NCI-H1417 treated with DMSO at 0.1 percent for 48 hours (cell line): Measurements from ENCODE around the gene SLC12A9.
"Not testable (repeated sequence)": the region's sequence is repeated elsewhere in the genome, so short reads cannot be mapped to it uniquely, and the experiment has no call there.

Source experiments
- DNase-seq: peaks from one replicate; lab custom pipeline; 2025; lab: John Stamatoyannopoulos, UW

Gene SLC12A9, protein sequence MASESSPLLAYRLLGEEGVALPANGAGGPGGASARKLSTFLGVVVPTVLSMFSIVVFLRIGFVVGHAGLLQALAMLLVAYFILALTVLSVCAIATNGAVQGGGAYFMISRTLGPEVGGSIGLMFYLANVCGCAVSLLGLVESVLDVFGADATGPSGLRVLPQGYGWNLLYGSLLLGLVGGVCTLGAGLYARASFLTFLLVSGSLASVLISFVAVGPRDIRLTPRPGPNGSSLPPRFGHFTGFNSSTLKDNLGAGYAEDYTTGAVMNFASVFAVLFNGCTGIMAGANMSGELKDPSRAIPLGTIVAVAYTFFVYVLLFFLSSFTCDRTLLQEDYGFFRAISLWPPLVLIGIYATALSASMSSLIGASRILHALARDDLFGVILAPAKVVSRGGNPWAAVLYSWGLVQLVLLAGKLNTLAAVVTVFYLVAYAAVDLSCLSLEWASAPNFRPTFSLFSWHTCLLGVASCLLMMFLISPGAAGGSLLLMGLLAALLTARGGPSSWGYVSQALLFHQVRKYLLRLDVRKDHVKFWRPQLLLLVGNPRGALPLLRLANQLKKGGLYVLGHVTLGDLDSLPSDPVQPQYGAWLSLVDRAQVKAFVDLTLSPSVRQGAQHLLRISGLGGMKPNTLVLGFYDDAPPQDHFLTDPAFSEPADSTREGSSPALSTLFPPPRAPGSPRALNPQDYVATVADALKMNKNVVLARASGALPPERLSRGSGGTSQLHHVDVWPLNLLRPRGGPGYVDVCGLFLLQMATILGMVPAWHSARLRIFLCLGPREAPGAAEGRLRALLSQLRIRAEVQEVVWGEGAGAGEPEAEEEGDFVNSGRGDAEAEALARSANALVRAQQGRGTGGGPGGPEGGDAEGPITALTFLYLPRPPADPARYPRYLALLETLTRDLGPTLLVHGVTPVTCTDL

DNA sequence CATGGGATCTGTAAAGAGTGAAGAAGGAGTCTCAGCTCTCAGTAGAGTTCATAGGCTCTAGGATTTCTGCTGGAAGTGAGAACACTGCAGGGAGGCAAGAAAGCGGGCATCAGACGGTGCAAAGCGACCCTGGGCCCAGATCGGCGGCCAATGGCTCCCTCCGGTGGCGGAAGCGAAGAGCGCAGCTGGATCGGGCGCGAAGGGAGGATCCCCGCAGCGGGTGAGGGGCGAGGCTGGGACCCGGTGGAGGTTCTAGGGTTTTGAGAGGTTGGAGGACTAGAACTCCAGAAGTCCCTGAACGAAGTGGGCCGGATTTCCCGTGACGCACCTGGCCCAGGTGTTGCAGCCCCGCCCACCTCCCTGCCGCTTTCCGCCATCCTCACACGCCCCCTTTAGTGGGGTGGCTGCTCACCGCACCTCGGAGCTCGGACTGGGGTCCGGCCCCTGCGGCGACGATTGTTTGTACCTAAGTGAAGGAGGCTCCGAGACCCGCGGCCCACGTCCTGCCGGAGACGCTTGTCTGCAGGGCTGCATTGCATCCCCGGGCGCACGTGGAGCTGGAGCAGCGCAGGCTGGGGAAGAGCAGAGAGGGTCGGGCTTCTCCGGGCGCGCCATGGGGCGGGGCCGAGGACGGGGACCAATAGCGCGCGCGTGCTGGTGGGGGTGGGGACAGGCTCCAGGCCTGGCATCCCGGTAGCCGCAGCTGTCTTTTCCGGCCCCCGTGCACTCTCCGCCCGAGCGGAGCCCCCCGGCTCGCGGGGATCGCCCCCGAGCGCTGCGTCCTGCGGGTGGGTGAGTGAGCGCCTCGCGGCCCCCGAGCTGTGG, at the start of gene SLC12A9:
Gene SLC12A9 (plus strand): TSS at position 666 of the 825 bp plus-strand sequence. CDS start 1,485 bp downstream, outside the sequence.
- DNase-seq, result peak; percentile 73

DNA sequence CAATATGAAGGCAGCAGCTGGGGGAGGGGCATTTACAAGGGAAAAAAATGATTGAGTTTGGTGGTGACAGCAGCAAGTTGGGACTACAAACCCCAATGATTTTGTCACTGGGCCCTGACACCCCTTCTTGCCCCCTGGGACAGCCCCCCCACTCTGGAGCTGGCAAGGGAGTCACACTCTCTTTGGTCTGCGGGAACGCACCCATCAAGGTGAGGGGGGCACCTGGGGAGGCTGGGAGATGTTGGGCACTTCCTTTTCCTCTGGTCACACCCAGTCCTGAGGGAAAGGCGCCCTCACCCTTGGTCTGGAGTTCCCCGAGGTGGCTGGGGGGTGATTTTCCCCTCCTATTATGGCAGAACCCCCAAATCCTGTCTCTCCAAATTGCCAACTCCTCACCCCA, 49.6 kb upstream of the SLC12A9 start:
- no peak for DNase-seq

GRCh38 chr7:100803398-100804161, 48.9 kb upstream of the SLC12A9 start:
- no peak for DNase-seq

GRCh38 chr7:100804681-100805431, 47.7 kb upstream of the SLC12A9 start:
- DNase-seq, result no peak

DNA sequence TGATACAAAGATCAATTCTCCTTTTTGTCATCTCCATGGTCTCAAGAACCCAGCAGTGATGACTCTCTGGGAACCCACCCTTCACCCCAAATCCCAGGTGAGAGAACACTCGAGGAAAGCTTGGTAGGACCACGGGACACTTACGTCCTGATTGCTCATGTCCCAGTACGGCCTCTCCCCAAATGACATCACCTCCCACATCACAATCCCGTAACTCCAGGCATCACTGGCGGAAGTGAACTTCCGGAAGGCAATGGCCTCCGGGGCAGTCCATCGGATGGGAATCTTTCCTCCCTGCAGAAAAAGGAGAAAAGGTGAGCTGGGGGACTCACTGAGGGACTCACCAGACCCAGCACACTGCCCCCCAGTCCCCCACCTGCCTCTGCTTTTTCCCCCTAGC, 46.2 kb upstream of the SLC12A9 start:
- no peak for DNase-seq

DNA sequence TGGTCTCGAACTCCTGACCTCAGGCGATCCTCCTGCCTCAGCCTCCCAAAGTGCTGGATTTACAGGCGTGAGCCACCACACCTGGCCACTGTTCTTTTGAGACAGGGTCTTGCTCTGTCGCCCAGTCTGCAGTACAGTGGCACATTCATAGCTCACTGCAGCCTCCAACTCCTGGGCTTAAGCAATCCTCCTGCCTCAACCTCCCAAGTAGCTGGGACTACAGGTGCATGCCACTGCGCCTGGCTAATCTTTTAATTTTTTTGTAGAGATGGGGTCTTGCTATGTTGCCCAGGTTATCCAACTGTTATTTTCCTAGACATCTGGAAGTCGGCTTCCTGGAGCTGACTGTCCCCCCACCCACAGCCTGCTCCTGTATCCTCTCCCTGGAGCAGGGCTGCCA, 45.6 kb upstream of the SLC12A9 start:
- DNase-seq, result not testable (repeated sequence)

DNA sequence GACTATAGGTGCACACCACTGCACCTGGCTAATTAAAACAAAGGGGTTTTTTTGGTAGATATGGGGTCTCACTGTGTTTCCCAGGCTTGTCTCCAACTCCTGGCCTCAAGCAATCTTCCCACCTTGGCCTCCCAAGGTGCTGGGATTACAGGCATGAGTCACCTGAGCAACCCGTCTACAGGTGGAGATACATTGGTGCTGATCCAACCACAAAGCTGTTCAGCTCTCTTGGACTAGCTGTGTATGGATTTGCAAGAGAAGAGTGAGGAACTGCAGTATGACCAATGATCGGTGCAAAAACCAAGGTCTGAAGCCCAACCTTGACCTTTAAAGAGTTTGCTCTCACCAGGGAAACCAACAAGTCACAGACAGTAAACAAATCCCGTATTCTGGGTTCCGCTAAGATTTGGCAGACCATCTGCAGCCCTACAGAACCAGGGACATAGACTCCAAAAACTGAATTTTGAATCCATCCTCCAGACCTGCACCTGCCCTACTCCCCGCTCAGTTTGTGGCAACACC, 44.1 kb upstream of the SLC12A9 start:
- DNase-seq, result no peak

GRCh38 chr7:100811480-100811879, 41.0 kb upstream of the SLC12A9 start:
- no peak for DNase-seq

GRCh38 chr7:100812729-100813128, 39.8 kb upstream of the SLC12A9 start:
- DNase-seq, result no peak

GRCh38 chr7:100816515-100816914, 36.0 kb upstream of the SLC12A9 start:
- DNase-seq, result not testable (repeated sequence)

DNA sequence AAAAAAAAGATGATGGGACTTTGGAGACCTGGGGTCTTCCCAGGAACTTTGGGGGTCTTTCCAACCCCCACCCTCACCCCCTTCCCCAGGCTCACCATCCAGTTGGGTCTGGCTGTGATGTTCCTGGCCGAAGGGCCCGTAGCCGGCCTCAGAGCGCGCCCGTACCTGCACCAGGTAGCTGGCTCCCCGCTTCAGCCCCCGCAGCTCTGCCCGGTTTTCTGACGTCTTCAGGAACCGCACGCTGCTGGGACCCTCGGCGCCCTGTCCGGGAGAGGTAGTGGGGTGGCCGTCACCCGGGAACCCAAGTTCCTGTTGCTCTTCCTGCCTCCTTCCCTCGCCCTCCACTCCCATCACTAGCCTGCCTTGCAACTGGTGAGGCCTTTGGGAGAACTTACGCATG, 35.4 kb upstream of the SLC12A9 start:
- DNase-seq, result no peak

DNA sequence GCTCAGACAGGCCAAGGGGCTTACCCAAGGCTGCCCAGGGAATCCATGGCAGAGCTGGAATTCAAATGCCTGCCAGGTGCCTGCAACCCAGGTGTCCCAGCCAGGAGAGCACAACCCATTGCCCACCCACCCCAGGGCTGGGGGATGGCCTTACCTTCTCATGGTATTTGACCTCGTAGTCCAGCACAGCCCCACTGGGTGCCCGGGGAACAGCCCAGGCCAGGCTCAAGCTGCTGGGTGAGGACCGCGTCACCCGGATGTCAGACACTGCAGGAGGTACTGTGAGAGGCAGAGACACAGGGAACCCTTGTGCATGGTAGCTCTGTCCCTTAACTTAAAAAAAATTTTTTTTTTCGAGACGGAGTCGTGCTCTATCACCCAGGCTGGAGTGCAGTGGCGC, 34.1 kb upstream of the SLC12A9 start:
- no peak for DNase-seq

GRCh38 chr7:100818825-100819224, 33.7 kb upstream of the SLC12A9 start:
- DNase-seq, result no peak

DNA sequence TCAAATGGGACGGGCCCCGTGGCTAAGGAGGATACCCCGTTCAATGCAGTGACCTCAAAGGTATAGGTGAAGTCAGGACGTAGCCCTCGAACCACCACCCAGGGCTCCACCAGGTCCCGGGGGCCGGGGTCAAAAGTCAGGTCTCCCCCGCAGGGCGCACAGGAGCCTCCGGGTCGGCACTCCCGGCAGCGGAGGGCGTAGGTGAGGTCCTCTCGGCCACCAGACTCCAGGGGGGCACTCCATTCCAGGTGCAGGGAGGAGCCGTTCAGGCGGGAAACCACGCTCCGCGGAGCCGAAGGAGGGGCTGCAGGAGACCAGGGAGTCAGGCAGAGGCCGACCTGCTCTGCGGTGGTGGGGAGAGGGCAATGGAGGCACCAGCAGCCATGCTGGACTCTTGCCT, 32.9 kb upstream of the SLC12A9 start:
- DNase-seq, result no peak

DNA sequence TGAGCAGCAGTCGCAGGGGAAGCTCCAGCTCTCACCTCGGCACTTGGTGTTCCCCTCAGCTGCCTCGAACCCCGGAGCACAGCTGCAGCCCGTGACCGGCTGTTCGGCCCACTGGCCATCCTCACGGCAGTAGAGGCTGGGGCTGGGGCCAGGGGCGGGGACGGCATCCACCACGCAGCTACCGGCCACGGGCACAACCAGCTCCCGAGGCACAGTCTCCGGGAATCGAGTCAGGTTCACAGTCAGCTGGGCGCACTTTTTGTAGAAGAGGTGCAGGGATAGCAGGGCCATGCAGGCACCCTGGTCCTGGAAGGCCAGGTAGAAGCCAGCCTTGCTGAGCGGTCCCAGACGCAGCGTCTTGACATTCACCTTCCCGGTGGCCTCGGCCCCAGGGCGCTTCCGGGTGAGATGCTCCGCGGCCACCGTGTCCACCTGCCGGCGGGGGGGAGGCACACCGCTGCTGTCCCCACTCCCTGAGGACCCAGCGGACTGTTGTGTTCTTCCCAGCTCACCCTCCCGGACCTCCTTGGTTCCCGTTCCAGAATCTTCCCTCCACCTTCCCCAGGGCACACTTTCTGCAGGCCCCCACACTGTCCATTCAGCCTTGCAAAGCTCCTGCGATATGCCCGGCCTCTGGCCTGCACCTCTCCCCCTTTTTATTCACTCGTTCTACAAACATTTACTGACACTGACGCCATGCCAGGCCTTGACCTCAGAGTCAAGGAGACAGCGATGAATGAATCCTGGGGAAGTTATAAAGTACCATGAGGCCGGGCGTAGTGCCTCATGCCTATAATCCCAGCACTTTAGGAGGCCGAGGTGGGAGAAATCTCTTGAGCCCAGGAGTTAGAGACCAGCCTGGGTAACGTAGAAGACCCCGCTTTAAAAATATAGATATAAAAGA, 30.0 kb upstream of the SLC12A9 start:
- no peak for DNase-seq

DNA sequence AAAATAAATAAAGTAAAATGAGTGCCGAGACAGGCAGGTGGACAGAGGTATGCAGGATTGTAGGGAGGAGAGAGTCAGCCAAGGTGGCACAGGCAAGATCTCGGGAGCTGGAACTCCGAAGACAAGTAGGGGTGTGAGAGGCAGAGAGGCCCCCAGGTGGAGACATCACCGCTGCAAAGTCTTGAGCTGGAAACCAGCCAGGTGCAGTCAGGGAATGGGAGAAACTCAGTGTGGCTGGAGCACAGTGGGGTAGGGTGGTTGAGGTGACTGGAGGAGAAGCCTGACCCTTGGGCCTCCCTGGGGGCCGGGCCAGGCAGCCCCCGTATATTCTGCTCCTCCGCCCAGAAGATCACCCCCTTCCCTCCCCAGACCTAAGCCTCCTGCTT, 29.4 kb upstream of the SLC12A9 start:
- no peak for DNase-seq

DNA sequence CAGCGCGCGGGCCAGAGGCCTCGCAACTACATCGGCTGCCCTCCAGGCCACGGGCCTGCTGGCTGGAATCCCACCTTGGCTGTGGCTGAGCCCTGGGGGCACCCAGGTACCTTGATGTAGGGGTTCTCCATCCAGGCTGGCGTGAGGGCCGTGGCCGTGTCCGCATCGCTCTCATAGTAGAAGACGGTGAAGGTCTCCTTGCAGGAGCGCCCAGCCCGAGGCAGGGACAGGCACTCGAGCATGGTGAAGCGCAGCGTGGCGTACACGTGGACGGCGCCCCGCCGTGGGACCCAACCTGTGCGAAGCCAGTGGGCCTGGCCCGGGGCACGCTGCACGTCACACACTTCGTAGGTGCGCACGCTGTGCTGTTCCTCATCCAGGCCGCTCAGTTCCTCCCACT, 29.0 kb upstream of the SLC12A9 start:
- no peak for DNase-seq

DNA sequence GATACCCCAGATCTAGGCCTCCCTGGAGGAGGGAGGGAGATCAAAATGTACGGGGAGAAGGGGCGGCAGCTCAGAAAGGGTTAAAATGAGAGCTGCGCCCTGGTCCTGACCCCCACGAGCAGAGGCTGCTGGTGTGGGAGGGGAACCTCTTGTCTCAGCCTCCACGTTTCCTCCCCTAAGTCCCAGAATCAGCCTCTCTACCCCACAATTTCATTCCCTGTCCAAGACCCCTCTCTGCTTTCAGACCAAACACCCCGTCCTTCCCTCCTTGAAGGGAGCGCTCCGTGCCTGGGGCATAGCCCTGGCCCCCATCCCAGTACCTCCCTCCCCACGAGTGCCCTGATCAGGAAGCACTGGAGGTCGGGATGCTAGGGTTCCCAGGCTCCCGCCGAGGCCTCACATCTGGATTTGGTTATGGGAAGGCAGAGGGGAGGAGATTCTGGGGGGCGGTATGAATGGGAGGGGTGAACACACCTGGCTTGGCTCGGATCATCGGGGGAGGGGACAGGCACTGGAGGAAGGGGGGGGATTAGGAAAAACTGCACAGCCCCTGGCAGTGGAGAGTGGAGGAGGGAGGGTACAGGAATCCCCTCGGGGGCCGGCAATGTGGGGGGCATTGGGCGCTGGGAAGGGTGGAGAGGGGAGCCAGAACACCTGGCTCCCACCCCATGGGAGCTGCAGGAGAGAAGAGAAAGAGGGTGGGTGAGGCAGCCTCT, 27.9 kb upstream of the SLC12A9 start:
- no peak for DNase-seq

GRCh38 chr7:100825215-100825671, 27.3 kb upstream of the SLC12A9 start:
- DNase-seq, result no peak
